Fibroblast of the conjunctiva (primary cell): ENCODE measurements around the gene PXMP2.
A peak's percentile ranks its signal among the peaks of the same experiment; 100 is the strongest.
"Not testable (repeated sequence)": the region's sequence is repeated elsewhere in the genome, so short reads cannot be mapped to it uniquely, and the experiment has no call there.

Experiments used
- DNase-seq: peaks from one replicate; pipeline ENCODE4 v3.0.0-alpha.2; 2010; ENCODE audit warnings: low read depth

The PXMP2 gene

GRCh38 chr12:132723764-132724140, 36.4 kb downstream of the PXMP2 start:
- DNase-seq = no peak

GRCh38 chr12:132724506-132725241, 37.3 kb downstream of the PXMP2 start:
- DNase-seq = no peak

GRCh38 chr12:132726386-132726785, 39.0 kb downstream of the PXMP2 start:
- DNase-seq = no peak

GRCh38 chr12:132727091-132727794, 39.9 kb downstream of the PXMP2 start:
- DNase-seq = no peak

- no peak for DNase-seq
These were observed 41.1 kb downstream of the PXMP2 start for GRCh38 chr12:132728502-132728901.

GRCh38 chr12:132729541-132730320, 42.3 kb downstream of the PXMP2 start:
- no peak for DNase-seq

- no peak for DNase-seq
These were observed 43.0 kb downstream of the PXMP2 start for GRCh38 chr12:132730353-132730752.

- DNase-seq = no peak
These were observed 44.2 kb downstream of the PXMP2 start for GRCh38 chr12:132731574-132731973.

GRCh38 chr12:132734206-132734605, 46.8 kb downstream of the PXMP2 start:
- DNase-seq = peak; percentile 14

GRCh38 chr12:132735496-132735895, 48.1 kb downstream of the PXMP2 start:
- no peak for DNase-seq

GRCh38 chr12:132736378-132736777, 49.0 kb downstream of the PXMP2 start:
- no peak for DNase-seq

GRCh38 chr12:132736913-132737312, 49.5 kb downstream of the PXMP2 start:
- no peak for DNase-seq

GRCh38 chr12:132739600-132740312, 52.4 kb downstream of the PXMP2 start:
- no peak for DNase-seq

GRCh38 chr12:132740313-132740646, 52.9 kb downstream of the PXMP2 start:
- no peak for DNase-seq

GRCh38 chr12:132740652-132741051, 53.3 kb downstream of the PXMP2 start:
- DNase-seq = no peak

GRCh38 chr12:132741620-132742019, 54.2 kb downstream of the PXMP2 start:
- DNase-seq = no peak

- no peak for DNase-seq
These were observed 56.4 kb downstream of the PXMP2 start for GRCh38 chr12:132743831-132744230.

- no peak for DNase-seq
These were observed 59.2 kb downstream of the PXMP2 start for GRCh38 chr12:132746613-132747012.

GRCh38 chr12:132747395-132747794, 60.0 kb downstream of the PXMP2 start:
- DNase-seq = no peak

GRCh38 chr12:132747896-132748295, 60.5 kb downstream of the PXMP2 start:
- no peak for DNase-seq

GRCh38 chr12:132748319-132748718, 60.9 kb downstream of the PXMP2 start:
- no peak for DNase-seq

GRCh38 chr12:132753670-132754069, 66.3 kb downstream of the PXMP2 start:
- not testable (repeated sequence) for DNase-seq
